HG02884 (cell line): ENCODE data around the gene EPSTI1.
A peak's percentile ranks its signal among the peaks of the same experiment; 100 is the strongest.
"Not testable (repeated sequence)": the region's sequence is repeated elsewhere in the genome, so short reads cannot be mapped to it uniquely, and the experiment has no call there.

Experiments used
- ATAC-seq: cut with Tn5 transposase; IDR thresholded peaks from one replicate; pipeline ENCODE4 v1.9.1; 2021; ENCODE audit warnings: mild to moderate bottlenecking, moderate library complexity; ENCODE audit not compliant: unreplicated experiment

Gene EPSTI1, protein sequence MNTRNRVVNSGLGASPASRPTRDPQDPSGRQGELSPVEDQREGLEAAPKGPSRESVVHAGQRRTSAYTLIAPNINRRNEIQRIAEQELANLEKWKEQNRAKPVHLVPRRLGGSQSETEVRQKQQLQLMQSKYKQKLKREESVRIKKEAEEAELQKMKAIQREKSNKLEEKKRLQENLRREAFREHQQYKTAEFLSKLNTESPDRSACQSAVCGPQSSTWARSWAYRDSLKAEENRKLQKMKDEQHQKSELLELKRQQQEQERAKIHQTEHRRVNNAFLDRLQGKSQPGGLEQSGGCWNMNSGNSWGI

GRCh38 chr13:42991898-42992763 is at the start of gene EPSTI1:
Gene EPSTI1 (minus strand): TSS chr13:42992241. CDS start chr13:42992165, 76 bp downstream.
- peak; percentile 76 for ATAC-seq

- peak; percentile 67 for ATAC-seq
Measured at GRCh38 chr13:43041369-43041921, 49.4 kb upstream of the EPSTI1 start.

GRCh38 chr13:43040581-43041368 is 48.7 kb upstream of the EPSTI1 start:
- not testable (repeated sequence) for ATAC-seq

- ATAC-seq: no peak
Measured at GRCh38 chr13:43039966-43040365, 47.9 kb upstream of the EPSTI1 start.

GRCh38 chr13:43036351-43037250 is 44.6 kb upstream of the EPSTI1 start:
- no peak for ATAC-seq

DNA sequence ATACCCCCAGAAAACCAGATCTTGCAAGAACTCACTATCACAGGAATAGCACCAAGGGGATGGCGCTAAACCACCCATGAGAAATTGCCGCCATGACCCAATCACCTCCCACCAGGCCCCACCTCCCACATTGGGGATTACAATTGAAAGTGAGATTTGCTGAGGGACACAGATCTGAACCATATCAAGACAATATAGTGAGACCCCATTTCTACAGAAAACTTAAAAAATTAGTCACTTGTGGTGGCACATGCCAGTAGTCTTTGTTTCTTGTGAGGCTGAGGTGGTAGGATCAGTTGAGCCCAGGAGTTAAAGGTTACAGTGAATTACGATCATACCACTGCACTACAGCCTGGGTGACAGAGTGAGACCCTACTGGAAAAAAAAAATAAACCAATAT is 41.0 kb upstream of the EPSTI1 start:
- ATAC-seq: no peak

DNA sequence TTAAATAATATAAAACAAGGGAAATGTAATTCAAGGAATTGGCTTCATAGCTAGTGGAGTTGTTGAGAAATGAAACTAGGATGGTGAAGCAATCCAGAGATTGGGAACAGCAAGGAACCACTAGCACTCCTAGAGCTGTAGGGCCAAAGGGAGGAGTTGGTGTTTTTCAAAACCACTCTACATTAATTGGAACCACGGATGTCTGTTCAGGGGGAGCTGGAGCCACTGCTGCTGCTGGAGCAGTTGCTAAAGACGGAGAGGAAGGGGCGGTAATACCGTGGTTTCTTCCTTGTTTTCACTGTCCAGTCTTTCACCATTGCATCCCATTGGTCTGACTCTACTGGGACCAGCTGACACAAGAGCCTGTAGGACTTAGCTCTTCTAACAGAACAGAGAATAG is 39.8 kb upstream of the EPSTI1 start:
- no peak for ATAC-seq

DNA sequence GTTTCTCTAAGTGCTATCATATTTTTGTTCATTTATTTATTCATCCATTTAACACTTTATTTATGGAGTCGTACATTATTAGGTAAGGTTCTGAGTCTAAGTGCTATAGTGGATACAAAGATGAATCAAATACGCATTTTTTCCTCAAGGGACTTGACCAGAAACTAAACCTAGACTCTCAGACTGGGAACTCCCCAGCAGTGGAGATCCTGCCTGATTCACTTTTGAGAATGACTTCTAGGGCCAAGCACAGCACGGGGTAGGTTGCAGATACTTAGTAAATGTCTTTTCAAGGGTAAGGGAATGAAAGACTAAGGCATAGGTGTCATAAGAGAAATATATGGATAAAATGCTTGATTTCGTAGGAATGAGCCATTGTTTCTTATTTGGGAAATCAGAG is 38.5 kb upstream of the EPSTI1 start:
- ATAC-seq: no peak

DNA sequence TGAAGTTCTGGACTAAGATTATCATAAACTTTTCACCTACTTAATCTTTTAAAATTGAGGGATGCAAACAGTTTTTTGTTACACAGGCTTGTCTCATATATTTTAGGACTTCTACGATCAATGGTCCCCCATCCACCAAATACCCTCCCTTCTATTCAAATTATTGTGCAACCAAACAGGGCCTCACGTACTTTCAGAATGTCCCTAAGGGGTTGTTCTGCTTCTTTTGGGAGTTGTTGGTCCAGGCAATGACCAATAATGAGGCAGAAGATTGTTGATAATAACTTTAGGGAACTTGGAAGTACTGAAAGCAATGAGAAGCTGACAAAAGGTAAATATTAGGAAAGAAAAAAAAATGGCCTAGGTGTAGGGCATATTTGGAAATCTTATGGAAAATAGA is 34.2 kb upstream of the EPSTI1 start:
- ATAC-seq: no peak

DNA sequence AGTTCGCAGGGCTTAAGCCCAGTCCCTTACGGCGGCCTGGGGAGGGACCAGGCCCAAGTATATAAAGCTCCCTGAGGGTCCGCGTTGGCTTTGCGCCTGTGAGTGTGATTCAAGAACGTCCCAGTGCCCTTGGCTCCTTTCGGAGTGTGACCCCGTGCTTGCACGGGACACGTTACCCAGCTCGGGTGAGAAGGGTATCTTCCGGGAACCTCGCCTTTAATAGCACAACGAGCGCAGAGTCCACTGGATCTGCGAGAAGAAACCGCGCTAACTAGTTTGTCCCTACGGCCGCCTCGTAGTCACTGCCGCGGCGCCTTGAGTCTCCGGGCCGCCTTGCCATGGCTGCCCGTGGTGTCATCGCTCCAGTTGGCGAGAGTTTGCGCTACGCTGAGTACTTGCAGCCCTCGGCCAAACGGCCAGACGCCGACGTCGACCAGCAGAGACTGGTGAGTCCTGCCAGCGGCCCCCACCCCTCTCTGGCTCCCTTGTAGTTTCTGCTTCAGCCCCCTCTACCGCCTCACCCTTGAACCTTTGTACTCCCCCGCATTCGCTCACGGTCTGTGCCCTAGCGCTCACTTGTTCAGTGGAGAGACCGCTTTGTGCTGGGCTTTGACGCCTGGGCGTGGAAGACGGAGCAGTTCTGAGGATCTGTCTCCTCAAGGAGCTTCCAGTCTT is 31.4 kb upstream of the EPSTI1 start, which contains the start of gene DNAJC15:
TSS of gene DNAJC15 (plus strand) at position 298 of the 675 bp plus-strand sequence. CDS start at position 339, 41 bp downstream.
- peak; percentile 82 for ATAC-seq

DNA sequence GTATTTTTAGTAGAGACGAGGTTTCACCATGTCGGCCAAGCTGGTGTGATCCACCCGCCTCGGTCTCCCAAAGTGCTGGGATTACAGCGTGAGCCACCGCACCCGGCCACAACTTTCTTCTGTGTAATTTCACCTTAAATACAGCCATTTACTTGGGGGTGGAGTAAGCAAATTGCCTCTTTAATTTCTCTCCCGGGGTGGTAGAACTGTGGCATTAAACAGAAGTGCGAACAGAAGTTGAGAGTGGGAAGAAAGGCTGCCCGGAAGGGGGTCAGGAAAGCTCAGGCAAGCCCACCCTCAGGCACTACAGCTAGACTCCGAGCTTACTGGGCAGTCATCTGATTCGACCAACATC is 30.9 kb upstream of the EPSTI1 start:
- no peak for ATAC-seq

DNA sequence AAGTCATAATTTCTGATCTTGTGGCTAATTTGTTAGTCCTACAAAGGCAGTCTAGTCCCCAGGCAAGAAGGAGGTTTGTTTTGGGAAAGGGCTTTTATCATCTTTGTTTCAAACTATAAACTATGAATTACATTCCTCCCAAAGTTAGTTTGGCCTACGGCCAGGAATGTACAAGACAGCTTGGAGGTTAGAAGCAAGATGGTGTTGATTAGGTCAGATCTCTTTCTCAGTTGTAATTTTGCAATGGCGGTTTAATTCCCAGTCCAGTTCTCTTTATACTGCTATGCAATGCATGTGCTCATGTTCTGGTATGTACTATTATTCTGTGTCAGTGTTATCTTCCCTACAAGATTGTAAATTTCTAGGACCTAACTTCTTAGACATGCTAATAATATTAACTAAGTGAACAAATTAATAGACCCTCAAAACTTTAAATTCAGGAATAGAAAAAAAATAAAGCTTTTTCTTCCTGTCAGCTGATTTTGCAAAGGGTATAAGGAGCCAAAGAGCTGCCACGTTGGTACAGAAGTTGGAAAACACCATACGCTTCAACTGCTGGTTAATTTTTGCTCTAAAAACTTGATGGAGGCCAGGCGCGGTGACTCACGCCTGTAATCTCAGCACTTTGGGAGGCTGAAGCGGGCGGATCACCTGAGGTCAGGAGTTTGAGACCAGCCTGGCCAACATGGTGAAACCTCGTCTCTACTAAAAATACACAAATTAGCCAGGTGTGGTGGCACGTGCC is 30.1 kb upstream of the EPSTI1 start:
- ATAC-seq: no peak

DNA sequence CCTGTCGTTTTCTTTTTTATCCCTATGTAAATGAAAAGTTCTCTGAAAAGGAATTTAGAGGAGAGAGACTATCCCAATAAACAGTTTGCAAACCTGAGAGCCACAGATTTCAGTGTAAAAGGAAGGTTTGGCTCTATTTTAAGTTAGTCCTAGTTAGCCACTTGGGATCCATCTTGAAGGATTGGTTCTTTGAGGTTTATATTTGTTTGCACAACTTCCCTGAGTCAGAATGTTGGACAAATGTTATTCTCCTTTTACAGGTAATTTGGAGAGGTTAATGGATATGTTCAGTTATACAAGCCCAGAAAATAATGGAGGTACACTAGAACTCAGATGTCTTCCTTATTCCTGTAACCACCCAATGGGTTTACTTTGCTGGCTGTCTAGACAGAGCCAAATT is 28.8 kb upstream of the EPSTI1 start:
- ATAC-seq: no peak

DNA sequence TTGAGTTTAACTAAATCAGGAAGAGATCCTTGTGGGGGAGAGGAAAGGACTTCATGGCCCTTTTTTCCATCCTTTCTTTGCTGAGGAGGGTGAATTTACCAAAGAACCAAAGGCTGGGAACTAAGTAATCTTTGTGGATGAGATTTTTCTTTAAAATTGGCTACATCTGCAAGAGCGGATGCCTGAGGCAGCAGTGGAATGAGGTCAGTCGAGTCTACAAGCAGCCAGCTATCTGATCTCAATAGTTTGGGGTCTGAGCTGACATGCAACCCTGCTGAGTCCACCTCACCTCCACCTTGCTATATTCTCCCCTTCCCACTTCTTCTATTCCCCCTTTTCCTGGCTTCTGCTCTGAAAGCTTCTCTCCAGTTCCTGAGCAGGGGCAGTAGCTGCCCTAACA is 27.8 kb upstream of the EPSTI1 start:
- ATAC-seq: no peak

GRCh38 chr13:43016226-43016625 is 24.2 kb upstream of the EPSTI1 start:
- no peak for ATAC-seq

DNA sequence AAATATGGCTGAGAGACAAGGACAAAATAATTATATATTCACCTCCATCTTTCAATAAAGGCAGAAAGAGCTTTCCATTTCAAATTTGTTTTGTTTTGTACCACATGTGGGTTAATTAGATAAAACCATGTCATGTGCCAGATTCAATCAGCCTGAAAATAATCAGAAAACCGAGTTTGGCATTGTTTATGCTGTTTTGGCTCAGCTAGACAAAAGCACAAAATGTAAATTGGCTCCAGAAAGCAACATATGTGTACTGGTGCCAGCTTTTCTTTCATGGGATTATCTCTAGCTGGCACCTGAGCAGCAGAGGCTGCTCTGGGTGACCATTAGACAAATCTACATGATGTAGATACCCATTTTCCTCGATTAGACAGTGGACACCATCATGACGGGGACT is 22.1 kb upstream of the EPSTI1 start:
- ATAC-seq: no peak

- ATAC-seq: no peak
Measured at GRCh38 chr13:43009506-43009905, 17.5 kb upstream of the EPSTI1 start.

DNA sequence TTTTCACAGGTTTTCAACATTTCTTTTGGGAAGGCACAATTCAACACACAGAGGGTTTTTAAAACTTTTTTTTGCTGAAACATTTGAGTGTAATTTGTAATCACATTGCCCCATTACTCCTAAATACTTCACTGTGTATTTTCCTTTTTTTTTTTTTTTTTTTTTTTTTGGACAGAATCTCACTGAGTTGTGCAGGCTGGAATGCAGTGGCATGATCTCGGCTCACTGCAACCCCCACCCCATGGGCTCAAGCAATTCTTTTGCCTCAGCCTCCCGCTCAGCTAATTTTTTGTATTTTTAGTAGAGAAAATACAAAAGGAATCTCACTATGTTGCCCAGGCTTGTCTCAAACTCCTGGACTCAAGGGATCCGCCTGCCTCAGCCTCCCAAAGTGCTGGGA is 16.6 kb upstream of the EPSTI1 start:
- ATAC-seq: no peak
